ENCODE data around the gene UBR3.

Gene UBR3

GRCh38 chr2:169980643-169981042, 153.4 kb downstream of the UBR3 start:
- TF ChIP-seq SP3 (tag by site-specific recombination; IDR thresholded peaks at IDR 0.05), result no peak
- no peaks in the 10 kb centered on the region for H3K9me3 ChIP-seq (ENCODE audit: control insufficient read depth, insufficient read depth, low read depth, low read length)
- H3K27ac ChIP-seq (ENCODE audit: extremely low read depth, low read depth, low read length), result no peak overlapping the region
- ChIA-PET POLR2A (no interaction called here), CTCF (no interaction called here)
- H3K4me3 ChIP-seq (ENCODE audit: low read depth, low read length), result no peak overlapping the region
- no peaks in the 10 kb centered on the region for H3K4me1 ChIP-seq (ENCODE audit: control insufficient read depth, insufficient read depth, low read length)
- peaks cover 0 to 6% of the 10 kb centered on the region in 2 experiments; a peak in 1 of 3 replicates for H3K36me3 ChIP-seq (ENCODE audit: control insufficient read depth in 2 of 2, insufficient read depth in 1 of 2, low read length in 2 of 2)

GRCh38 chr2:169982929-169983328, 155.7 kb downstream of the UBR3 start:
- Histone ChIP-seq H3K4me3 (ENCODE audit: low read depth, low read length) (no peak overlapping the region), H3K9me3 (ENCODE audit: control insufficient read depth, insufficient read depth, low read depth, low read length) (no peaks in the 10 kb centered on the region), H3K4me1 (ENCODE audit: control insufficient read depth, insufficient read depth, low read length) (no peaks in the 10 kb centered on the region), H3K27ac (ENCODE audit: extremely low read depth, low read depth, low read length) (no peak overlapping the region), H3K36me3 (ENCODE audit: control insufficient read depth in 2 of 2, insufficient read depth in 1 of 2, low read length in 2 of 2) (peaks cover 7 to 8% of the 10 kb centered on the region in 2 experiments; a peak in 2 of 3 replicates)
- TF ChIP-seq PBX3 (CRISPR knock-in tag; IDR thresholded peaks at IDR 0.05), result no peak
- peak; percentile 86 for TF ChIP-seq PRDM1 (tag by site-specific recombination; IDR thresholded peaks at IDR 0.05)
- CTCF ChIA-PET, result no interaction called here
- POLR2A ChIA-PET, result no interaction called here

- Histone ChIP-seq H3K4me1 (ENCODE audit: control insufficient read depth, insufficient read depth, low read length) (no peaks in the 10 kb centered on the region), H3K36me3 (ENCODE audit: control insufficient read depth in 2 of 2, insufficient read depth in 1 of 2, low read length in 2 of 2) (peaks cover 7 to 8% of the 10 kb centered on the region in 2 experiments), H3K27ac (ENCODE audit: extremely low read depth, low read depth, low read length) (no peak overlapping the region), H3K4me3 (ENCODE audit: low read depth, low read length) (no peak overlapping the region), H3K9me3 (ENCODE audit: control insufficient read depth, insufficient read depth, low read depth, low read length) (no peaks in the 10 kb centered on the region)
- CTCF ChIA-PET, result no interaction called here
- POLR2A ChIA-PET, result no interaction called here
- TF ChIP-seq ZBTB6 (tag by site-specific recombination; IDR thresholded peaks at IDR 0.05), result no peak
- no peak for TF ChIP-seq ZNF777 (tag by site-specific recombination; IDR thresholded peaks at IDR 0.05; ENCODE audit: borderline replicate concordance)
- no peak for TF ChIP-seq ZFP3 (tag by site-specific recombination; IDR thresholded peaks at IDR 0.05; ENCODE audit: low read depth)
- no peak for TF ChIP-seq ZNF362 (tag by site-specific recombination; IDR thresholded peaks at IDR 0.05)
- no peak for TF ChIP-seq ZNF701 (tag by site-specific recombination; IDR thresholded peaks at IDR 0.05)
- no peak for TF ChIP-seq ZNF266 (tag by site-specific recombination; IDR thresholded peaks at IDR 0.05; ENCODE audit: low read depth)
- no peak for TF ChIP-seq ZXDB (tag by site-specific recombination; IDR thresholded peaks at IDR 0.05)
- TF ChIP-seq ZNF518A (tag by site-specific recombination; conservative IDR thresholded peaks at IDR 0.05; ENCODE audit: low read depth), result no peak
- TF ChIP-seq ELK4 (IDR thresholded peaks at IDR 0.05; ENCODE audit: borderline replicate concordance, low read depth, low read length), result no peak
- no peak for TF ChIP-seq ZNF548 (tag by site-specific recombination; IDR thresholded peaks at IDR 0.05)
- no peak for TF ChIP-seq OSR2 (tag by site-specific recombination; IDR thresholded peaks at IDR 0.05)
- no peak for TF ChIP-seq ZSCAN30 (tag by site-specific recombination; IDR thresholded peaks at IDR 0.05)
- TF ChIP-seq ZSCAN18 (tag by site-specific recombination; IDR thresholded peaks at IDR 0.05), result no peak
- no peak for TF ChIP-seq ZNF184 (tag by site-specific recombination; IDR thresholded peaks at IDR 0.05)
Measured at GRCh38 chr2:169983506-169983905, 156.3 kb downstream of the UBR3 start.
